Testis (tissue), 3 donors: ENCODE results near the gene ZC3H10. TPM values are rescaled to one million over a fixed set of nuclear protein-coding genes. Genes with fewer than 3 reads are reported as not detected.
A peak's percentile ranks its signal among the peaks of the same experiment; 100 is the strongest.

Experiments used
- DNase-seq: peaks from one replicate; pipeline ENCODE4 v3.0.0-alpha.2; 2019
- H3K27ac ChIP-seq, 2 donors: fragments of 200-600 bp; sonication (generic); one replicate each; pipeline ENCODE4 v1.5.1; 2019
- H3K27me3 ChIP-seq: fragments of 200-600 bp; sonication (generic); one replicate; pipeline ENCODE4 v1.5.1; 2019
- H3K36me3 ChIP-seq: fragments of 200-600 bp; sonication (generic); one replicate; pipeline ENCODE4 v1.5.1; 2017; ENCODE audit warnings: low read depth; ENCODE audit errors: missing control alignments
- H3K4me1 ChIP-seq: fragments of 200-600 bp; sonication (generic); one replicate; pipeline ENCODE4 v1.5.1; 2019
- H3K4me3 ChIP-seq, 2 donors: fragments of 200-600 bp; sonication (generic); one replicate each; pipeline ENCODE4 v1.5.1; 2017 to 2019
- H3K9me3 ChIP-seq: fragments of 200-600 bp; sonication (generic); one replicate; pipeline ENCODE4 v1.5.1; 2017
- POLR2A ChIP-seq: fragments of 450-650 bp; IDR thresholded peaks from one replicate; pipeline ENCODE4 v1.6.1; 2017; ENCODE audit warnings: antibody characterized with exemption, mild to moderate bottlenecking, moderate library complexity
- WGBS, 2 donors: methylation state at CpG; one replicate each; pipeline ENCODE4 v1.1.5; 2018; 5-methylcytosine and 5-hydroxymethylcytosine counted together
- intact Hi-C: fragments of 100-400 bp; cut with DNase I; formaldehyde crosslinking; loops from one replicate; pipeline ENCODE4 v1.15.1; 2023; ENCODE audit warnings: low total_unique reads
- polyA plus RNA-seq: library from polyadenylated mRNA; stranded (reverse); fragments of 350-450 nt; fragmentation: Illumina TruSeq; extraction: RNeasy Lipid Tissue Mini Kit (QIAGEN cat#74804); gene quantifications from one replicate; pipeline ENCODE4 v1.2.3, GENCODE V29; 2014; ENCODE audit warnings: low read depth, low replicate concordance; ENCODE audit not compliant: insufficient read depth
- total RNA-seq, 2 donors: library from RNA; depleted of rRNA; stranded (reverse); fragments of >200 nt; gene quantifications; one replicate each; pipeline ENCODE4 v1.2.3, GENCODE V29; 2016
- TF ChIP-seq, protein P1 (sequence below), 3 experiments: fragments of 450-650 bp in 2 of 3; fragments of 200-600 bp in 1 of 3; sonication (generic) in 1 of 3; IDR thresholded peaks; one replicate each; pipeline ENCODE4 v1.5.1; 2016 to 2019; ENCODE audit warnings: antibody characterized with exemption in 3 of 3, mild to moderate bottlenecking in 2 of 3, moderate library complexity in 1 of 3

The ZC3H10 gene
- total and polyA plus RNA-seq, 3 donors from 2014 or later, result 12.4 to 20.6 (median 16.2) TPM

DNA sequence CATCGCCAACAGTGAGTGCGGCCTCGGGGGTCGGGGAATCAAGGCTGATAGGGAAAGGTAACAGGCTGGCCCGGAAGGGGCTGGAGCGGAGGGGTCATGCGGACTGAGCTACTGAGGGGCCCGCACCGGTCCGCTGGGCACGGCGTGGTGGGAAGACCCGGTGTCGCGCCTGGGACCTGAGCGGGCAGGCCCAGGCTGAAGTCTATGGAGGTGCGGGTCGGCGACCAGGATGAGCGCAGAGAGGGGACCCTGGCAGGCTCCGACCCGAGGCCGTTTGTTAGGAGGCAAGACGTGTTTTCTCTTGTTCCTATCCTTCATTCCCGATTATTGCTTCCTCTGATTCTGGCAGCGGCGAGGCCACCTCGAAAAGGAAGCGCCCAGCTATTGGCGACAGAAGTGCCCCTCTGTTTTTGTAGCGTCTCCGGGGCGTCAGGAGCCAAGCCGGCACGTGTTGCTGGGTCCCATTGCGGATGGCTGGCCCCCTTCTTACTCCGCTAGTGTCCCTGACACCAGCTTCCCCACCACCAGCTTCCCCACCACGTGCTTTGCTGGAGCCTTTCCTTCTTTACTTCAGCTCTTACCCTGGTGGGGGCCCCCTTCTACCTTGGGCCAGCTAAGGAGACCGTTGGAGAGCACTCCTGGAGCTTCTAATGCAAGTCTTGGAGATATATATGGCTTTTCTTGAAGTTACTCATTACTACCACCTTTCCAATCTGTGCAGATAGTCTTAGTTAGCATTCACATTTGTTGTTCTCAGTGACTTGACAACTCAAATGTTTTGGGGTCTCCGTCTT, 13.1 kb upstream of the ZC3H10 start:
- no peak for DNase-seq
- 1% methylated on average over 36 to 40 of the region's 40 CpGs for WGBS, 2 donors

DNA sequence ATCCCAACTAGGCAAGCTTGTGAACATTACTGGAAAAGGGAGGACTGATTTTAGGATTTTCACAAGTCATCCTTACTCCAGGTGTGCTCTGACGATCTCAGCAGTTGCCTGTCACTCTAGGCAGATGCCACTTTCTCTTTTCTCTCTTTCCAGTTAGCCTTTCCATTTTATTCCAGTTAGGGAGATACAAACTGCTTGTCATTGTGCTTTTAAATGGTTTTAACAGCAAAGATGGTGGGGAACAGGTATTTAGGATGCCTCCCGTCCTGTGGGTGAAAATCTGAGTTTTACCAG, 12.5 kb upstream of the ZC3H10 start:
- H3K36me3 ChIP-seq, result no peaks in the 10 kb centered on the region
- intact Hi-C loops, result no loop called here
- H3K27ac ChIP-seq, result no peak overlapping the region
- H3K9me3 ChIP-seq, result no peaks in the 10 kb centered on the region
- no peak for TF ChIP-seq POLR2A
- TF ChIP-seq, protein P1, sequence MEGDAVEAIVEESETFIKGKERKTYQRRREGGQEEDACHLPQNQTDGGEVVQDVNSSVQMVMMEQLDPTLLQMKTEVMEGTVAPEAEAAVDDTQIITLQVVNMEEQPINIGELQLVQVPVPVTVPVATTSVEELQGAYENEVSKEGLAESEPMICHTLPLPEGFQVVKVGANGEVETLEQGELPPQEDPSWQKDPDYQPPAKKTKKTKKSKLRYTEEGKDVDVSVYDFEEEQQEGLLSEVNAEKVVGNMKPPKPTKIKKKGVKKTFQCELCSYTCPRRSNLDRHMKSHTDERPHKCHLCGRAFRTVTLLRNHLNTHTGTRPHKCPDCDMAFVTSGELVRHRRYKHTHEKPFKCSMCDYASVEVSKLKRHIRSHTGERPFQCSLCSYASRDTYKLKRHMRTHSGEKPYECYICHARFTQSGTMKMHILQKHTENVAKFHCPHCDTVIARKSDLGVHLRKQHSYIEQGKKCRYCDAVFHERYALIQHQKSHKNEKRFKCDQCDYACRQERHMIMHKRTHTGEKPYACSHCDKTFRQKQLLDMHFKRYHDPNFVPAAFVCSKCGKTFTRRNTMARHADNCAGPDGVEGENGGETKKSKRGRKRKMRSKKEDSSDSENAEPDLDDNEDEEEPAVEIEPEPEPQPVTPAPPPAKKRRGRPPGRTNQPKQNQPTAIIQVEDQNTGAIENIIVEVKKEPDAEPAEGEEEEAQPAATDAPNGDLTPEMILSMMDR (IDR thresholded peaks at IDR 0.05), result no peak
- H3K27me3 ChIP-seq, result no peaks in the 10 kb centered on the region
- H3K4me3 ChIP-seq, result peak overlapping the region; percentile 84 to 92
- H3K4me1 ChIP-seq, result peaks cover 12% of the 10 kb centered on the region
- DNase-seq, result no peak
- WGBS, 2 donors, result 17 to 32% methylated on average over 2 of the region's 2 CpGs

More for the DNA sequence above, 13.1 kb upstream of the ZC3H10 start:
- no peaks in the 10 kb centered on the region for H3K27me3 ChIP-seq
- TF ChIP-seq, protein P1 (IDR thresholded peaks at IDR 0.05), result no peak
- peak overlapping the region; percentile 41 to 88 for H3K27ac ChIP-seq
- H3K4me3 ChIP-seq, result peak overlapping the region; percentile 84 to 92
- no peaks in the 10 kb centered on the region for H3K9me3 ChIP-seq
- H3K36me3 ChIP-seq, result no peaks in the 10 kb centered on the region
- peaks cover 12% of the 10 kb centered on the region for H3K4me1 ChIP-seq
- intact Hi-C loops, result no loop called here

DNA sequence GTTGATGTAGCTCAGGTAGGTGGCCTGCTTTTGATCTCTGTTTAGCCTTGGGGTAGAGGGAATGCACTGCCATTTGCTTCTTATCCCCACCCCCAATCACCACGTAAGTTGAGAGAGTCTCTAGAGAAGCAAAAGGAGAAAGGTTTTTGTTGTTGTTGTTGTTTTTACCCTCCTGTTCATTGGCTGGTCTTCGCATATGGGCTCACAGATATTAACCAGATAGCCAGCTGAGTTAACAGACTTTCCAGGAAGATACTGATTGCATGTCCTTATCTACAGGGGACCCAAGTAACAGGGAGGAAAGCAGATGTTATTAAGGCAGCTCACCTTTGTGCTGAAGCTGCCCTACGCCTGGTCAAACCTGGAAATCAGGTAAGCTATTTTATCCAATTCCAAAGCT, 10.8 kb upstream of the ZC3H10 start:
- WGBS, 2 donors, result 91 to 93% methylated on average over 3 of the region's 3 CpGs
- Histone ChIP-seq H3K9me3 (no peaks in the 10 kb centered on the region), H3K4me3 (no peak overlapping the region), H3K4me1 (peaks cover 12% of the 10 kb centered on the region), H3K27ac (no peak overlapping the region), H3K27me3 (no peaks in the 10 kb centered on the region), H3K36me3 (no peaks in the 10 kb centered on the region)
- no peak for TF ChIP-seq POLR2A
- TF ChIP-seq, protein P1 (IDR thresholded peaks at IDR 0.05), result no peak
- intact Hi-C loops, result no loop called here
- no peak for DNase-seq

DNA sequence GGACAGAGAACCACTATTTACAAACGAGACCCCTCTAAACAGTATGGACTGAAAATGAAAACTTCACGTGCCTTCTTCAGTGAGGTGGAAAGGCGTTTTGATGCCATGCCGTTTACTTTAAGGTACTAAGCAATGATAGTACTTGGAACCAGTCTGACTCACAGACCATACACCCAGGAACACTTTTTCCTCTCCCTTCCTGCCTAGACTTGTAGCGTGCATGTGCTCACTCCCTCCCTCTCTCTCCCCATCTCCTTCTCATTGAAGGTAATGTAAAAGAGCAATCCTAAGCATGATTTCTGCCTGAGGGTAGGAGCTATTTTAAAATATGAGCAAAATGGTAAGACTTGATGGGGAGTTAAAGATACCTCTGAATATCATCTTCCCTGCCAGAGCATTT, 7.5 kb upstream of the ZC3H10 start:
- Histone ChIP-seq H3K9me3 (no peaks in the 10 kb centered on the region), H3K4me1 (peaks cover 7% of the 10 kb centered on the region), H3K4me3 (no peak overlapping the region), H3K36me3 (no peaks in the 10 kb centered on the region), H3K27ac (no peak overlapping the region), H3K27me3 (no peaks in the 10 kb centered on the region)
- whole genome bisulfite sequencing, 2 donors, result 89 to 96% methylated on average over 5 of the region's 5 CpGs
- no peak for DNase-seq
- no peak for TF ChIP-seq POLR2A
- TF ChIP-seq, protein P1 (IDR thresholded peaks at IDR 0.05), result no peak
- intact Hi-C loops, result no loop called here

DNA sequence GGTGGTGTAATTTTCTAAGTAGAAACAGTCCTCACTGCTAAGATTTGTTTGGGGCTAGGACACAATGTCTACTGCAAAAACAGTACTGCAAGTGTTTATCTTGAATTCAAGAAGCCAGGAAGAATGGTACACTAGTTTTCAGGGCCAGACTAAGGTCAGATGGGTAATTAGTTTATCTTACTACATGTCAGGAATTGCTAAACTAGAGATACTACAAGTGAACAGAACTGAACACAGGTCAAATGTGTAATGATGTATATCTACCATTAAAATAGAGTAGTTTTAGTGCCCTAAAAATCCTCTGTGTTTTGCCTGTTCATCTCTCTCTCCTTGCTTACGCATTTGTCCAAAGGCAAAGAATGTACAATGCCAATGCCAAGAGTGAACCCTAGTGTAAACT, 4.0 kb upstream of the ZC3H10 start:
- Histone ChIP-seq H3K4me3 (no peak overlapping the region), H3K36me3 (no peaks in the 10 kb centered on the region), H3K27me3 (no peaks in the 10 kb centered on the region), H3K9me3 (no peaks in the 10 kb centered on the region), H3K4me1 (peaks cover 5% of the 10 kb centered on the region), H3K27ac (no peak overlapping the region)
- DNase-seq, result no peak
- intact Hi-C loops, result no loop called here
- 86 to 93% methylated on average over 1 of the region's 1 CpG for WGBS, 2 donors
- no peak for TF ChIP-seq POLR2A
- TF ChIP-seq, protein P1 (IDR thresholded peaks at IDR 0.05), result no peak
